Esophagus muscularis mucosa (tissue), 4 donors: ENCODE measurements around the gene ULK1. TPM values are rescaled to one million over a fixed set of nuclear protein-coding genes. Genes with fewer than 3 reads are reported as not detected.

ENCODE experiments used
- DNase-seq: peaks from one replicate; pipeline ENCODE4 v3.0.0-alpha.2; 2017; ENCODE audit errors: extremely low spot score
- H3K27ac ChIP-seq, 4 donors: fragments of 200-600 bp; sonication (generic); replicated peaks in 1 of 4; 1 replicate in 3 of 4; 2 replicates in 1 of 4; pipeline ENCODE4 v1.5.1; 2016 to 2019; ENCODE audit warnings: mild to moderate bottlenecking in 1 of 4
- H3K27me3 ChIP-seq, 4 donors: fragments of 200-600 bp; sonication (generic); one replicate each; pipeline versions ENCODE4 v1.5.1 to v1.6.0; 2016 to 2019
- H3K36me3 ChIP-seq, 4 donors: fragments of 200-600 bp; sonication (generic); one replicate each; pipeline ENCODE4 v1.5.1; 2016 to 2019
- H3K4me1 ChIP-seq, 4 donors: fragments of 200-600 bp; sonication (generic); one replicate each; pipeline ENCODE4 v1.5.1; 2016 to 2019
- H3K4me3 ChIP-seq, 4 donors: fragments of 200-600 bp; sonication (generic); 1 replicate in 2 of 4; 2 replicates in 2 of 4; pipeline ENCODE4 v1.5.1; 2016 to 2019; ENCODE audit warnings: mild to moderate bottlenecking in 4 of 4, moderate library complexity in 1 of 4
- H3K9me3 ChIP-seq, 4 donors: fragments of 200-600 bp; sonication (generic); 1 replicate in 3 of 4; 2 replicates in 1 of 4; pipeline ENCODE4 v1.5.1; 2016 to 2019
- EP300 ChIP-seq: sonication (generic); formaldehyde crosslinking; IDR thresholded peaks from one replicate; pipeline ENCODE4 v1.6.1; 2017; ENCODE audit warnings: antibody characterized with exemption
- POLR2A ChIP-seq: fragments of 450-650 bp; IDR thresholded peaks from one replicate; pipeline ENCODE4 v1.6.1; 2017; ENCODE audit warnings: antibody characterized with exemption, moderate library complexity, mild to moderate bottlenecking, low read depth
- POLR2AphosphoS5 ChIP-seq, 2 donors: sonication (generic); formaldehyde crosslinking; IDR thresholded peaks; one replicate each; pipeline ENCODE4 v1.6.1; 2017; ENCODE audit warnings: antibody characterized with exemption in 2 of 2
- WGBS: methylation state at CpG from one replicate; pipeline ENCODE4 v1.1.5; 2018; 5-methylcytosine and 5-hydroxymethylcytosine counted together
- intact Hi-C: fragments of 100-400 bp; cut with DNase I; formaldehyde crosslinking; loops from one replicate; pipeline ENCODE4 v1.15.1; 2023
- small RNA-seq, 3 donors: library from RNA; depleted of rRNA; stranded (forward); fragments of <200 nt; gene quantifications; one replicate each; pipeline ENCODE3, GENCODE V24; 2016
- total RNA-seq, 4 donors: library from RNA; depleted of rRNA; stranded (reverse); fragments of >200 nt; gene quantifications; one replicate each; pipeline versions ENCODE4 v1.1.0 to v1.2.1, GENCODE V29; 2016
- TF ChIP-seq, protein P1 (sequence below), 3 experiments: fragments of 200-600 bp in 2 of 3; fragments of 450-650 bp in 1 of 3; sonication (generic) in 2 of 3; IDR thresholded peaks; one replicate each; pipeline ENCODE4 v1.5.1; 2017 to 2019; ENCODE audit warnings: antibody characterized with exemption in 3 of 3, mild to moderate bottlenecking in 2 of 3, moderate library complexity in 1 of 3

Gene ULK1
- total RNA-seq, 4 donors from 2014 or later, result 18.4 to 37.5 (median 26.9) TPM

GRCh38 chr12:131962069-131962468, 67.6 kb downstream of the ULK1 start:
- intact Hi-C loops, result no loop called here
- H3K9me3 ChIP-seq, result no peaks in the 10 kb centered on the region
- H3K4me3 ChIP-seq, result no peak overlapping the region
- no peaks in the 10 kb centered on the region for H3K27me3 ChIP-seq
- no peak overlapping the region for H3K27ac ChIP-seq
- WGBS, result 89% methylated on average over 8 of the region's 8 CpGs
- peaks cover 9 to 23% (median 14%) of the 10 kb centered on the region in 4 donors for H3K36me3 ChIP-seq
- no peak for DNase-seq
- peaks cover 16 to 61% (median 36%) of the 10 kb centered on the region in 4 donors for H3K4me1 ChIP-seq
- TF ChIP-seq POLR2AphosphoS5 (IDR thresholded peaks at IDR 0.05), result no peak
- TF ChIP-seq POLR2A, result no peak
- TF ChIP-seq, protein P1, sequence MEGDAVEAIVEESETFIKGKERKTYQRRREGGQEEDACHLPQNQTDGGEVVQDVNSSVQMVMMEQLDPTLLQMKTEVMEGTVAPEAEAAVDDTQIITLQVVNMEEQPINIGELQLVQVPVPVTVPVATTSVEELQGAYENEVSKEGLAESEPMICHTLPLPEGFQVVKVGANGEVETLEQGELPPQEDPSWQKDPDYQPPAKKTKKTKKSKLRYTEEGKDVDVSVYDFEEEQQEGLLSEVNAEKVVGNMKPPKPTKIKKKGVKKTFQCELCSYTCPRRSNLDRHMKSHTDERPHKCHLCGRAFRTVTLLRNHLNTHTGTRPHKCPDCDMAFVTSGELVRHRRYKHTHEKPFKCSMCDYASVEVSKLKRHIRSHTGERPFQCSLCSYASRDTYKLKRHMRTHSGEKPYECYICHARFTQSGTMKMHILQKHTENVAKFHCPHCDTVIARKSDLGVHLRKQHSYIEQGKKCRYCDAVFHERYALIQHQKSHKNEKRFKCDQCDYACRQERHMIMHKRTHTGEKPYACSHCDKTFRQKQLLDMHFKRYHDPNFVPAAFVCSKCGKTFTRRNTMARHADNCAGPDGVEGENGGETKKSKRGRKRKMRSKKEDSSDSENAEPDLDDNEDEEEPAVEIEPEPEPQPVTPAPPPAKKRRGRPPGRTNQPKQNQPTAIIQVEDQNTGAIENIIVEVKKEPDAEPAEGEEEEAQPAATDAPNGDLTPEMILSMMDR (IDR thresholded peaks at IDR 0.05), result no peak

GRCh38 chr12:131963381-131963780, 69.0 kb downstream of the ULK1 start:
- Histone ChIP-seq H3K4me3 (no peak overlapping the region), H3K36me3 (peaks cover 9 to 23% (median 14%) of the 10 kb centered on the region in 4 donors), H3K27me3 (no peaks in the 10 kb centered on the region), H3K4me1 (peaks cover 14 to 52% (median 28%) of the 10 kb centered on the region in 4 donors), H3K27ac (no peak overlapping the region), H3K9me3 (no peaks in the 10 kb centered on the region)
- no peak for DNase-seq
- intact Hi-C loops, result no loop called here
- 86% methylated on average over 4 of the region's 4 CpGs for WGBS
- TF ChIP-seq POLR2A, result no peak
- TF ChIP-seq POLR2AphosphoS5 (IDR thresholded peaks at IDR 0.05), result no peak
- TF ChIP-seq, protein P1 (IDR thresholded peaks at IDR 0.05), result no peak
- TF ChIP-seq EP300, result no peak

DNA sequence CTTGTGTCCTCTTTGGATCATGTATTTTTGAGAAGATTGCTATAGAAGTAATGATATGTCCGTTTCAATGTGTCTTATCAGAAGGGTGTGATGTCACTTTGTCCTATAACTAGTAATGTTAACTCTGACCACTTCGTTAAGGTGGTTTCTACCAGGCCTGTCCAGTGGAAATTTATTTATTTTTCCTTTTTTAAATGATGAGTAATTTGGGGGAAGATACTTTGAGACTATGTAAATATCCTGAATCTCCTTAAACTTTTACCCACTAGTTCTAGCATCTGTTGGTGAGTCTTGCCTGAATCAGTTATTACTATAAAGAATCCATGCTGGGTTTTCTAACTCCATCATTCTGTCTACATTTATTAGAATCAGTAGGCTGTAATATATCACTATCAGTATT, 70.7 kb downstream of the ULK1 start:
- DNase-seq, result no peak
- TF ChIP-seq, protein P1 (IDR thresholded peaks at IDR 0.05), result no peak
- TF ChIP-seq EP300 (no peak), POLR2AphosphoS5 (IDR thresholded peaks at IDR 0.05) (no peak), POLR2A (no peak)
- intact Hi-C loops, result no loop called here

DNA sequence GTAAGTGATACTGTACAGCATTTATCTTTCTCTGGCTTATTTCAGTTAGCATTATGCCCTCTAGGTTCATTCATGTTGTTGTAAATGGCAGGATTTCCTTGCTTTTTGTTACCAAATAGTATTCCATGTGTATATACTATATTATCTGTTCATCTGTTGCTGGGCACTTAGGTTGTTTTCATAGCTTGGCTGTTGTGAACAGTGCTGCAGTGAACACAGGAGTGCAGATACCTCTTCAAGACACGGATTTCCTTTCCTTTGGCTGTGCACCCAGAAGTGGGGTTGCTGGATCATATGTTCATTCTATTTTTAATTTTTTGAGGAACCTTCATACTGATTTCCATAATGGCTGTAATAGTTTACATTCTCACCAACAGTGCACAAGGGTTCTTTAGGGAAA, 76.8 kb downstream of the ULK1 start:
- intact Hi-C loops, result no loop called here
- H3K4me1 ChIP-seq, result peaks cover 4 to 12% (median 8%) of the 10 kb centered on the region in 4 donors
- no peak overlapping the region for H3K27ac ChIP-seq
- H3K36me3 ChIP-seq, result peaks cover 0 to 6% (median 2%) of the 10 kb centered on the region in 4 donors
- DNase-seq, result no peak
- no peaks in the 10 kb centered on the region for H3K27me3 ChIP-seq
- TF ChIP-seq EP300, result no peak
- TF ChIP-seq, protein P1 (IDR thresholded peaks at IDR 0.05), result no peak
- TF ChIP-seq POLR2AphosphoS5 (IDR thresholded peaks at IDR 0.05), result no peak
- no peak for TF ChIP-seq POLR2A
- no peak overlapping the region for H3K4me3 ChIP-seq
- 27% methylated on average over 1 of the region's 1 CpG for WGBS
- H3K9me3 ChIP-seq, result no peaks in the 10 kb centered on the region

More for the DNA sequence above, 70.7 kb downstream of the ULK1 start:
- Histone ChIP-seq H3K4me3 (no peak overlapping the region), H3K27ac (no peak overlapping the region), H3K4me1 (peaks cover 0 to 35% (median 15%) of the 10 kb centered on the region in 4 donors), H3K36me3 (peaks cover 9 to 23% (median 14%) of the 10 kb centered on the region in 4 donors), H3K27me3 (no peaks in the 10 kb centered on the region), H3K9me3 (no peaks in the 10 kb centered on the region)
- WGBS, result 96% methylated on average over 2 of the region's 2 CpGs

Small RNAs within 50 kb of the gene (small RNA-seq; reads per million reads assigned to genes)
- 0 reads per million in 3 donors for gene AC131009.3

Other genes with a start within 250 kb of the ULK1 start
- gene SFSWAP, start 183.5 kb upstream of the ULK1 start, total RNA-seq, result 10 to 100 TPM; 21.7 to 28.2 (median 25.0) TPM
- 1 to 10 TPM; 2.5 to 5.8 (median 5.1) TPM for gene MMP17, start 66.2 kb upstream of the ULK1 start, total RNA-seq
- gene PUS1, start 34.7 kb downstream of the ULK1 start, total RNA-seq, result 10 to 100 TPM; 14.7 to 23.3 (median 19.5) TPM
- gene EP400, start 55.3 kb downstream of the ULK1 start, total RNA-seq, result 10 to 100 TPM; 16.9 to 31.1 (median 22.4) TPM
- 10 to 100 TPM in 3 of 4 donors, 1 to 10 TPM in 1; 9.1 to 12.8 (median 11.3) TPM for gene DDX51, start 249.7 kb downstream of the ULK1 start, total RNA-seq
- gene NOC4L, start 249.8 kb downstream of the ULK1 start, total RNA-seq, result 10 to 100 TPM; 10.4 to 15.4 (median 11.5) TPM